ENCODE data around the gene ADGRG4.
"Not testable (repeated sequence)": the region's sequence is repeated elsewhere in the genome, so short reads cannot be mapped to it uniquely, and the experiment has no call there.

The ADGRG4 gene, protein sequence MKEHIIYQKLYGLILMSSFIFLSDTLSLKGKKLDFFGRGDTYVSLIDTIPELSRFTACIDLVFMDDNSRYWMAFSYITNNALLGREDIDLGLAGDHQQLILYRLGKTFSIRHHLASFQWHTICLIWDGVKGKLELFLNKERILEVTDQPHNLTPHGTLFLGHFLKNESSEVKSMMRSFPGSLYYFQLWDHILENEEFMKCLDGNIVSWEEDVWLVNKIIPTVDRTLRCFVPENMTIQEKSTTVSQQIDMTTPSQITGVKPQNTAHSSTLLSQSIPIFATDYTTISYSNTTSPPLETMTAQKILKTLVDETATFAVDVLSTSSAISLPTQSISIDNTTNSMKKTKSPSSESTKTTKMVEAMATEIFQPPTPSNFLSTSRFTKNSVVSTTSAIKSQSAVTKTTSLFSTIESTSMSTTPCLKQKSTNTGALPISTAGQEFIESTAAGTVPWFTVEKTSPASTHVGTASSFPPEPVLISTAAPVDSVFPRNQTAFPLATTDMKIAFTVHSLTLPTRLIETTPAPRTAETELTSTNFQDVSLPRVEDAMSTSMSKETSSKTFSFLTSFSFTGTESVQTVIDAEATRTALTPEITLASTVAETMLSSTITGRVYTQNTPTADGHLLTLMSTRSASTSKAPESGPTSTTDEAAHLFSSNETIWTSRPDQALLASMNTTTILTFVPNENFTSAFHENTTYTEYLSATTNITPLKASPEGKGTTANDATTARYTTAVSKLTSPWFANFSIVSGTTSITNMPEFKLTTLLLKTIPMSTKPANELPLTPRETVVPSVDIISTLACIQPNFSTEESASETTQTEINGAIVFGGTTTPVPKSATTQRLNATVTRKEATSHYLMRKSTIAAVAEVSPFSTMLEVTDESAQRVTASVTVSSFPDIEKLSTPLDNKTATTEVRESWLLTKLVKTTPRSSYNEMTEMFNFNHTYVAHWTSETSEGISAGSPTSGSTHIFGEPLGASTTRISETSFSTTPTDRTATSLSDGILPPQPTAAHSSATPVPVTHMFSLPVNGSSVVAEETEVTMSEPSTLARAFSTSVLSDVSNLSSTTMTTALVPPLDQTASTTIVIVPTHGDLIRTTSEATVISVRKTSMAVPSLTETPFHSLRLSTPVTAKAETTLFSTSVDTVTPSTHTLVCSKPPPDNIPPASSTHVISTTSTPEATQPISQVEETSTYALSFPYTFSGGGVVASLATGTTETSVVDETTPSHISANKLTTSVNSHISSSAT (N-terminal part only)

DNA sequence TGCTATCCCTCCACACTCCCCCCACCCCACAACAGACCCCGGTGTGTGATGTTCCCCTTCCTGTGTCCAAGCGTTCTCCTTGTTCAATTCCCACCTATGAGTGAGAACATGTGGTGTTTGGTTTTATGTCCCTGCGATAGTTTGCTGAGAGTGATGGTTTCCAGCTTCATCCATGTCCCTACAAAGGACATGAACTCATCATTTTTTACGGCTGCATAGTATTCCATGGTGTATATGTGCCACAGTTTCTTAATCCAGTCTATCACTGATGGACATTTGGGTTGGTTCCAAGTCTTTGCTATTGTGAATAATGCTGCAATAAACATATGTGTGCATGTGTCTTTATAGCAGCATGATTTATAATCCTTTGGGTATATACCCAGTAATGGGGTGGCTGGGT is at the start of gene ADGRG4:
Gene ADGRG4 (plus strand): TSS at position 243 of the 400 bp plus-strand sequence. CDS start 7,815 bp downstream, outside the sequence.
- not testable (repeated sequence) for DNase-seq (ENCODE audit: low read depth)

DNA sequence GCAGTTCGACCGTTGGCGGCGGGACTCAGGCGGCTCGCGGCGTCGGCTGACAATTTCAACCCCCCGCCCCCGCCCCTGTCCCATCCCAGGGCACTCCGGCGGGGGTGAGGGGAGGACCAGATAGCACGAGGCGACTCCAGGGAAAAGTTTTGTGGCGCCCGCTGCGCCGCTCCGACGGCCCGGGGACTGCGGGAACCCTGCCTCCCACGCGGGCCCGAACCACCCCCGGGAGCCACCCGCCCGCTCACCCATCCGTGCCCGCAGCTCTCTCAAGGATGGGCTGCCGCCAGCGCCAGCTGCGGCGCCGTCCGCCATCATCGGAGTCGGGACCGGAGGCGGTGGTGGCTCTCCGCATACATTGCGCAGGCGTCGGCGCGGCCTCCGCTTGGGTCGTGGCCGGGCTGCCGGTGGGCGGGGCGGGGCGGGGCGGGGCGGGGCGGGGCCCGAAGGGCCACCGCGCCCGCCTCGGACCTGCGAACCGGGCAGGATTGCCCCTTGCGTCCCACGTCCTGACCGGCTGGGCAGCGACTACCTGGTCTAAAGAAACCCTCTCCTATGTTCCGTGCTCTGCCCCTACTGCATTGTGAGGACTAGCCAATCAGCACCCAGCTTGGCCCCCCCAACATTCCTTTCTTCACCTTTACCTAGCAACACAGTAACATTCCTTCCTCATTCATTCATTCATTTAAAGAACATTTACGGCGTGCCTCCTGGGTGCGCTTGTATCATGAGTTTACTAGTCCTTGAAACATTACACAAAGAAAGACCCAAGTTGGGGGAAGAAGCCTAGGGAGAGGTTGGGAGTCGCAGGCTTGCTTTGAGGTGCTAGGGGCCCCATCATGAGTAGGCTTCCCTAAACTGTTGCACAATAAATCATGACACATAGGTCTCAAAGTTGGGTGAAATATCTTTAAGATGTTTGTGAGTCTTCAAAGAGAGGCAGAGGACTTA is 49.4 kb upstream of the ADGRG4 start, which contains the start of gene MAP7D3:
Gene MAP7D3 (minus strand): TSS at position 360 of the 951 bp plus-strand sequence. CDS start 42 bp downstream, at position 318.
- peak; percentile 57 for DNase-seq (ENCODE audit: low read depth)

DNA sequence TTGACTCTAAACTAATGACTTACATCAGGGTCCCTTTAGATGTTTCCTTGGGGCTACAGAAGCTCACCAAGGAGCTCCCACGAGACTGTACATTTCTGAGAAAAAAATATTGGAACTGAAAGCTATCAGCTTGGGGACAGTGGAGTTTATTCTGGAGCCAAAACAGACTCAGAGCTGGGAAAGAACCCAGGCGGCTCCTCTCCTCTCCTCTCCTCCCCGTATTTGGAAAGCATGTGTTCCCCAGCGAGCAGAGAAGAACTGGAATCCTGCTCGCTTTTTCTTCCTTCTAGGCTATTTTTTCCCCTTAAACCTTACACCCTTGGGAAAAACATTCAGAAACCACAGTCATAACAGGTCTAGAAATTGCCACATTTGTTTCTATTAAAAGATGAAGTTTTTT is 45.2 kb upstream of the ADGRG4 start:
- DNase-seq (ENCODE audit: low read depth), result no peak

DNA sequence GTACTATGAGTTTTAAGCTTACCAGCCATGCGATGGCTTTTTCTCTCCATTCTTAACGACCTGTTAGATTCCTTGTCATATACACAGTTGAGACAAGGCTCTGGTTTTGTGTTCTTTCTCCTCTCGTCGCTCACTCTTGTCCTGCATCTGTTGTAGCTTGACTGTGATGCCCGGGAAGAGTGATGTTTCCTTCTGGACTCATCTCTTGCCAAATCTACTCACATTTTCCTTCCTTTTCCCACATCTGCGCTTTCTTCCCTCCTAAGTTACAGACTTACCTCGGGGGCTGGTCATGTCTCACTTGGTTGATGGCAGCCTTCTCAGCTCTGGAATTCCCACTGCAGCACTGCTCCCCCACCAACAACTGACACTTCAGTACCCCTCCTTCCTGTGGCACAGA is 44.7 kb upstream of the ADGRG4 start:
- no peak for DNase-seq (ENCODE audit: low read depth)

DNA sequence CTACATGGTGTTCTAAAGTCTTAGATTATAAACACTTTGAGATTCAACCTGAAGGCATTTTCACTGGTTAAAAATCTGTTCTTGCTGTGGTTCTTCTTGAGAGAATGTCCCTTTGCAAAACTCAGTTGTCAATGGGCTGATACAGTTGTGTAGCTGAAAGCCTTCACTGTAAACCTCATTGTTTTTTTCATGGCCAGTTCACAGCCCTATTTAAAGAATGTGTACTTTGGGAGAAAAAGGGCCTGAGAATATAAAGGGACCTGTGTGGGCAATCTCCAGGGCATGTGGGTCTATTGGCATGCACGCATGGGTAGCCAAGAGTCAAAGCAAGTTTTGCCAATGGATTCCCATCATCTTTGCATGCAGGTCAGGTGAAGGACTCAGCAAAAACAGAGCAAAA is 41.8 kb upstream of the ADGRG4 start:
- DNase-seq (ENCODE audit: low read depth), result no peak

DNA sequence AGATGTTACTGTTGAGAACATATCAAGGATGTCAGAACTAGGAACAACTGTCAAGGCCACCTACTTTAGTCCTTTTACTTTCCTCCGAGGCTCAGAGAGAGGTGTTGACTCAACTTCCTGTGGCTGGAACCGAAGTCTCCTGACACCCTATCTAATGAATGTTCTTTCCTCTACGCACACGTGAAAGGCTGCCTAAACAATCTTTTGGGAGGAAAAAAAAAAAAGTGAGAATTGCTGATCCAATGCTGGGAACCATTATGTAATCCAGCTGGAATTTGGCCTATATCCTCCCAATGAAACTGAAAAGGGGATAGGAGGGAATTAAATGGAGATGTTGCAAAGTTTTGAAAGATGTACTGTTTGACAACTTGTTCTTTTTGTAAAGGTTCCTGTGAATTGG is 41.2 kb upstream of the ADGRG4 start:
- DNase-seq (ENCODE audit: low read depth), result no peak

DNA sequence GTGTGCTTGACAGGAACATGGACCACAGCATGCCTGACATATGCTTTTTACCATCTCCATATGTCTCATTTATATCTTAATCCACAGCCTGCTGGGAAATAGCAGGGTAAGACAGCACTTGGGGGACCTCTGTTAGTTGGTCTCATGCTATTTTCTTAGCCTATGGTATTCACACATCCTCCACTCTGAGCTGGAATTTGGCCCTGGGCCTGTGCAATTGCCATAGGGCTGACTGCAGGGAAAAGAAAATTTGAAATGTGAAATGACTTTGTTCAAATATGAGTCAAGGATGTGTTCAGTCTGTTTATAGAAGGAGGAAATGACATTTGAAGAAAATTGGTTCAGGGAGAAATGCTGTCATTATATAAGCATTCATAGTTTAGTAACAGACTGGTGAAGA is 40.0 kb upstream of the ADGRG4 start:
- no peak for DNase-seq (ENCODE audit: low read depth)

DNA sequence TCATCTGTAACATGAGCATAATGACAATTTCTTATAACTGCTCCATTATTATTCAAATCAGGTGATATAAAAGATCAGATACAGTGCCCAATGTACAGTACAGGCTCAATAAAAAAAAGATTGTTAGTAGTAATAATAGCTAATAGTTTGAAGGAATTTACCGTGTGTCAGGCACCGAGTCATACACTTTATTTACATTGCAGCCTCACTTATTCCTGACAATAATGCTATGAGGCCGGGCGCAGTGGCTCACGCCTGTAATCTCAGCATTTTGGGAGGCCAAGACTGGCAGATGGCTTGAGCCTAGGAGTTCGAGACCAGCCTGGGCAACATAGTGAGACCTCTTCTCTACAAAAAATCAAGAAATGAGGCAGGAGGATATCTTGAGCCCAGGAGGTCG is 39.4 kb upstream of the ADGRG4 start:
- DNase-seq (ENCODE audit: low read depth), result no peak

DNA sequence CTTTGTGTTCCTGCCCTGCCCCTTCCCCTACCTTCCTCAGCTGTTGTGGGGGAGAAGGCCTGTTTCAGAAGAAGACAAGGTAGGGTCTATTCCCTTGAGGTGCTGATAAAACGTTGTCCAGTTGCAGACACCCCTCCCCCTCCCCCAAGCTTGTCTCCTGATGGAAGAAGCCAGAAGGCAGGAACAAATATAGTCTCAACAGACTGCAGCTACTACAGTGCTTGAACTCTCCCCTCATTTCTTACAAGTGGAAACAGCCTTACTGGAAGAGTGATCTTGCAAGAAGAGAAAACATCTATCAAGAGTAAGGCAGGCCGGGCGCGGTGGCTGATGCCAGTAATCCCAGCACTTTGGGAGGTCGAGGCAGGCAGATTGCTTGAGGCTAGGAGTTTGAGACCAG is 38.5 kb upstream of the ADGRG4 start:
- DNase-seq (ENCODE audit: low read depth), result no peak

DNA sequence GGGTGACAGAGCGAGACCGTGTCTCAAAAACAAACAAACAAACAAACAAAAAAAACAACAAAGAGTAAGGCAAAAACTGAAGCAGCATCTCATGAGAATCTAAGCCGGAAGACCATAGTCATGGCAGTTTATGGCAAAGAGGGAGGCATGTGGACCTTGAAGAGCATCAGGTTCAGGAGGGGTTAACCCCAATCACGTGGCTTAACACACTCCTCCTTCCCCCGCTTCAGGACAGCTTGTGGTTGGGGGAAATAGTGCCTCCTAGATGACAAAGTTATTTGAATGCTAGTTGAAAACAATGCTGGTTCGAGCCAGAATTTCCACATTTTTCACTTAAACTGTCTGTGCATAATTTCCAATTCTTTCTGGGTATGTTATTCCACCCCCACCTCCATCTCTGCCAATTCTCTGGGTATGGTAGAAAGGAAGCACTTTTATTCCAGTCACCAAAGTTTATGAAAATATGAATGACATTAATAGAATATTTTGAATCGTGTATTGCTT is 37.9 kb upstream of the ADGRG4 start:
- no peak for DNase-seq (ENCODE audit: low read depth)

DNA sequence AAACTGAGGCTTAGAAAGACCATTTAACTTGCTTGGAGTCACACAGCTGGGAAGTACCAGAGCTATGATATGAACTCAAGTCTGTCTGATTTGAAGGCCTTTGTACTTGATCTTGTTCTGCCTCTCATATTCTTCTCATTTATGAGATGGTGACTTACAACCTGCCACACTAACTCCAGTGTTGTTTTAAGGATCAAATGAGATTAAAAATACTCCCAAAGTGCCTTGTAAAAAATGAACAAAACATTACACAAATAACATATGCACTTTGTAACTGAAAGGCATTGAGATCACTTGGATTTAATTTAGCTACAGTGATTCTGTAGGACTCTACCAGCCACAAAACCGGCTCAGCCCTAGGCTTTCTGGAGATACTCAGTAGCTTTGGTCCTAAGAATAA is 33.9 kb upstream of the ADGRG4 start:
- no peak for DNase-seq (ENCODE audit: low read depth)

DNA sequence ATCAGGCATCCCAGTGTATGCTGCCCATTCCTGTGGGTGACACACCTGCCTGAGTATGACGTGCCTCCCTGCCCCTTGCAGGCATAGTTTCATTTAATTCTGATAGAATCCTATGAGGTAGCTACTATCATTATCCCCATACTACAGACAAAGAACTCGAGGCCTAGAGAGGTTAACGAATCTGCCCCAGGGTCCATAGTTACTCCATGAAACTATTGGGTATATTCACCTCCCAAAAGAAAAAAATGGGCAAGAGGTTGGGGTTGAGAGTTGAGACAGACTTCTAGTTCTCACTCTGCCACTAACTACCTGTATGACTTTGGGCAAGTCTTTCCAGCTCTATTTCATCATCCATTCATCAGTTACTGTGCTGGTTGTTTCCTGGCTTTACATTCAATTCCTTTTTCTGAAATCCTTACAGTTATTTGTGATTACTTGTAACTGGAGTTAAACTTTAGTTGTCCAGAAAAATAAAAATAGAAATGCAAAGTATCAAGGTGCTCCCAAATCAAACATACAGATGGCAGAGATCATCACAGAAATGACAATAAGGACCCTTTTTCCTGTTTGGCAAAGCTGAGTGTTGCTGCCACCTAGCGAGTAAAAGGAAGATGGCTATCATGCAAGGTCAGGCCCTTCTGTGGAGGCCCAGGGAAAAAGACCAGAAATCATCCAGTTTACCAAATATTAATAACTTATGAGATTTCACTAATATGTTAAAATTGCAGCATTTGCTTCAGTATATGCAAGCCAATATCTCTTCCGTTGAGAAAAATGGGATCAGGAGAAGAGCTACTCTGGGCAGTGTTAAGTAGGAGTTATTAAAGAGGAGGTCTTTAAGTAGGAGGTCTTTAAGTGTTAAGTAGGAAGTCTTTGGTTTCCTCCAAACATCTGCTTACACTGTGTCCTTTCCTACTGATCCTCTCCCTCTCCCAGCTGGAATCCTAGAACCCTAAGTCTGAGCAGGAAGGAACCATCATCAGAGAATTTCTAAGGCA is 32.4 kb upstream of the ADGRG4 start:
- peak; percentile 8 for DNase-seq (ENCODE audit: low read depth)

DNA sequence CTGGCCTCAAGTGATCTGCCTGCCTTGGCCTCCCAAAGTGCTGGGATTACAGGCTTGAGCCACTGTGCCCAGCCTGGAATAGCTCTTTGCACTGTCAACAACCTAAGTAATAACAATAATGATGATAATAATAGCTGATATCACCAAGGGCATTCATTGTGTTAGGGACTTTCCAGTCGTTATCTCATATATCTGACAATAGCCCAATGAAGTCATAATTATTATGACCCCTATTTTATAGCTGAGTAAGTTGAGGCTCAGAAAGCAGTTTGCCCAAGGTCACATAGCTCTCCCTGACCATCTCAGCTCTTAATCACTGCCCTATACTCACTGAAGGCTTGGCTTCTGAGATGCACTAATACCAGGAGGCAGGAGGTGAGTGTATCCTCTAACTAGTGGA is 30.8 kb upstream of the ADGRG4 start:
- DNase-seq (ENCODE audit: low read depth), result no peak

DNA sequence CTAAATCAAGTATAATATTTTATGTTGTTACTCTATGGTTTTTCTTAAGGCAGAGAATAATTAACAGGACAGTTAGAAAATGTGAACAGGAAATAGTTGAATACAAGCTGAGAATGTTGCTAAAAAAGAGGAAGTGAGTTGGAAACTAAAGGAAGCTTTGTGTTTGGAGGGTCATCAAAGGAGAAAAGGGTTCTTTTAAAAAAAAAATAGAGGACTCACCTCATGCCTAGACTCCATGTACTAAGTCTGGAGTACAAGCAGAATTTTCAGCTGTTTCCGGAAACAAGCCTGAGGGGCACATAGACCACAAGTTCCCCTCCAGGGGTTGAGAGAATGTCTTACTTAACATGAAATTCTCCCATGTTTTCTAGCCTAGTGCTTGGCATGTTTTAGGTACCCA is 29.5 kb upstream of the ADGRG4 start:
- DNase-seq (ENCODE audit: low read depth), result no peak

DNA sequence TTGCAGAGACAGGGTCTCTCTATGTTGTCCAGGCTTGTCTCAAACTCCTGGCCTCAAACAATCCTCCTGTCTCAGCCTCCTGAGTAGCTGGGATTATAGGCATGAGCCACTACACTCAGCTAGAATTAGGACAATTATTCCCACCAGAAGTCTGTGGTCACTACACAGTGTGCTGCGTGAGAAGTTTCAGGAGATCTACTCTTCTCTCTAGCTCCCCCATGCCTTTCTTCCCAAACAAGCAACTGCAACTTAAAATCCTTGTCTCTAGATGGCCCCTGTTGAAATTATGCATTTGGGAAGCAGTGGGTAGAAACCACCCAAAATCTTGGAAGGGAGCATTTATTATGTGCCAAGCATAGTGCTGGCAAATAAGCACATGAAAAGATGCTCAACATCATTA is 28.4 kb upstream of the ADGRG4 start:
- no peak for DNase-seq (ENCODE audit: low read depth)

DNA sequence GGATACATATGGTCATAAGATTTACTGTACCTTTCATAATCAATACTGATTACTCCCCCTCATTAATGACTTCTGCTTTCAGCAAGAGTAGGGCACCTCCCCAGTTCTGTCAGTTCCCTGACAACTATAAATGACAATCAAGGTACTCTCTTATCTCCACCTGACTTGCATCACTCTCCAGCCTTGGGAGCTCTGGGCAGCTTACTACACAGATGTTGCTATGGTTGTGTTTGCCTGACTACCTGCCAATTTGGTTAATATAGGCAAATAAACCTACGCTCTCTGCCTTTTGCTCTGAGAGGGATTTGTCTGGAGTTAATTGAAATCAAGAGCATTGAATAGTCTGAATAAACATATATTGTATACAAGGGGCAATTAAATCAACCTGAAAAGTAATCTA is 26.8 kb upstream of the ADGRG4 start:
- DNase-seq (ENCODE audit: low read depth), result no peak

DNA sequence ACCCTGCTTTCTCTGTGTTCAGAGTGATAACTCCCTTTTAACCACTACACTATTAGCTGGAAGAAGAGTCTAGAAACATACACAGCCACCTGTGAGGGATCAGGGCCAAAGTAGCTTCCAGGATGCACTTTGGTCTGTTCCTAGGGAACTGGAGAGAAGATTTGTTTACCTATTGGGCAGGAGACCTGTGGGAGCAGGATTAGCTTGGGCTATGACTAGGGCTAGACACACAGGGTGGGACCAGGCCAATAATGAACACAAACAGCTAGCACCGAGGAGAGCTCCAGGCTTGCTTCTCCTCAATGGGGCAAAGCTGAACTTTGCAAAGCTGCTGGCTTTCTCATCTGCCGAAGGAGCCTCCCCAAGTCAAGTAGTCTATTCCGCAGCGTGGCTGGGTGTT is 25.2 kb upstream of the ADGRG4 start:
- DNase-seq (ENCODE audit: low read depth), result no peak

DNA sequence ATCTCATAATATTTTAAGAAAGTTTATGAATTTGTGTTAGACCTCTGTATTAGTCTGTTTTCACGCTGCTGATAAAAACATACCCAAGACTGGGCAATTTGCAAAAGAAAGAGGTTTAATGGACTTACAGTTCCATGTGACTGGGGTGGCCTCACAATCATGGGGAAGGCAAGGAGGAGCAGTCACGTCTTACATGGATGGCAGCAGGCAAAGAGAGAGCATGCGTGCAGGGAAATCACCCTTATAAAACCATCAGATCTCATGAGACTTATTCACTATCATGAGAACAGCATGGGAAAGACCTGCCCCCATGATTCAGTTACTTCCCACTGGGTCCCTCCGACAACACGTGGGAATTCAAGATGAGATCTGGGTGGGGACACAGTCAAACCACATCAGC is 14.4 kb upstream of the ADGRG4 start:
- not testable (repeated sequence) for DNase-seq (ENCODE audit: low read depth)

DNA sequence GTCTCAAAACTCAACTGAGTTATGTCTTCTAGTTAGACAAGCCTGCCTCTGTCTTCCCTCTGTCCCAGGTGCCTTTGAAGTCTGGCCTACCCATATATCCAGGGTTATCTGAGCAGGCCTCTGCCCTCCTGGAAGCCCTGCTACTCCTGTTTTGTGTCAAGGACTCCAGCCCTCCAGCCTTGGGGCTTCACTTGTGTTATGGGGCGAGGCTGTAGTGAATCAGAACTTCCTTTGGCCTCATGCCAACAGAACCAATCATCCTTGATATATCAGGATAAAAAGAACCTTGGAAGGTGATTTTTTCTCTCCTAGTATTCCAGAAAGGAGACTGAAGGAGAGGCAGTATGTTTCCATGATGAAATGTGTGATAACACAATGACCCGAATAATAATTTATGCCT is 8.9 kb upstream of the ADGRG4 start:
- no peak for DNase-seq (ENCODE audit: low read depth)

DNA sequence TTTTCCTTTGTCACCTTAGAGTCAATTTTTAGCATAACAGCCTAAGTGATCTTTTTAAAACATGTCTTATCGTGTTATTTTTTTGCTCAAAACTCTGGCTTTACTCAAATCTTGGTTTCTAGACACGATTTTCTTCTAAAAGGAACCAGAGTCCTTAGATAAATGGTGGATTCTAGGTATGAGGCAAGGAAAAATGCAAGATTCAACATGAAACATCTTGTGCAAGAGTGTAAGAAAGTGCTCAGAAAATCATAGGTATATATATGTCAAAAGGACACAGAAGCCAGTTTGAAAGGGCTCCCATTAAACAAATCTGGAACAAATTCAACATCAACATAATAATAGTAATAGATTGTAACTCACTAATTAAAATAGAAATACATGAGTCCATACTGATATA is 8.1 kb upstream of the ADGRG4 start:
- no peak for DNase-seq (ENCODE audit: low read depth)
